ENCODE measurements around the gene CLCN1.

The CLCN1 gene

DNA sequence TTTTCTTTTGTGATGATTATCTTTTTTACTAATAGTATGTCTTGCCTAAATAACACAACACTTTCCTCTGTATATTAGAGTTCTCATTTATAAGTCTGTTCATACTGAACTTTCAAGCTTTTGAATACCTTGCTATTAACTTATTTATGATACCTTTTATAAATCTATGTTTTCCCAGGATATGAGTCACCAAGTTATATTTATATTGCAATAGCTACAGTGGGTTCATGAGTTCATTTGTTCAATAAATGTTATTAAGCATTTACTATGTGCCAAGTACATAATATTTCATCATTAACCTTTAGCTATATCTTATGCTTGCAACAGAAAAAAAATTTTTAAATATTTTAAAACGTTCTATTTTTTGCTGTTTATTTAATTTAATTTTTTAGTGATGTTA, 18.3 kb downstream of the CLCN1 start:
- TF ChIP-seq, protein P1, sequence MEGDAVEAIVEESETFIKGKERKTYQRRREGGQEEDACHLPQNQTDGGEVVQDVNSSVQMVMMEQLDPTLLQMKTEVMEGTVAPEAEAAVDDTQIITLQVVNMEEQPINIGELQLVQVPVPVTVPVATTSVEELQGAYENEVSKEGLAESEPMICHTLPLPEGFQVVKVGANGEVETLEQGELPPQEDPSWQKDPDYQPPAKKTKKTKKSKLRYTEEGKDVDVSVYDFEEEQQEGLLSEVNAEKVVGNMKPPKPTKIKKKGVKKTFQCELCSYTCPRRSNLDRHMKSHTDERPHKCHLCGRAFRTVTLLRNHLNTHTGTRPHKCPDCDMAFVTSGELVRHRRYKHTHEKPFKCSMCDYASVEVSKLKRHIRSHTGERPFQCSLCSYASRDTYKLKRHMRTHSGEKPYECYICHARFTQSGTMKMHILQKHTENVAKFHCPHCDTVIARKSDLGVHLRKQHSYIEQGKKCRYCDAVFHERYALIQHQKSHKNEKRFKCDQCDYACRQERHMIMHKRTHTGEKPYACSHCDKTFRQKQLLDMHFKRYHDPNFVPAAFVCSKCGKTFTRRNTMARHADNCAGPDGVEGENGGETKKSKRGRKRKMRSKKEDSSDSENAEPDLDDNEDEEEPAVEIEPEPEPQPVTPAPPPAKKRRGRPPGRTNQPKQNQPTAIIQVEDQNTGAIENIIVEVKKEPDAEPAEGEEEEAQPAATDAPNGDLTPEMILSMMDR (IDR thresholded peaks at IDR 0.05; ENCODE audit: low read depth, low read length), result no peak
- DNase-seq (ENCODE audit: extremely low read depth, low read depth), result no peak

DNA sequence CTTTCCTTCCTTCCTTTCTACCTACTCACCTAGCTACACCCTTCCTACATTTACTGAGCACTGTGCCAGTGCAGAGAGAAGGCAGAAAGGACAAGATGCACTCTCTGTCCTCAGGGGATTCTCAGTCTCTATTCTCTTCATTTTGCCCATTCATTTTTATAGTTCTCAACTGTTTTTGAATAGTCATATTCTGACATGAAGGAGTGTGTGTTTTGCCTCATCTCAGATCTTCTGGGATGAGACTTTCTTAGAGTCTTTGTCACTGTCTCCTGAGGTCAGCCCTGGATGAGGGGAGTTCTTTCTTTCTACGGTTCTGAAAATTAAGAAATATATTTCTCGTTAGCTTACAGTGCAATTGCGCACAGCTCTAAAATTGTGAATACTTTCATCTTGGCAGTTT, 21.3 kb downstream of the CLCN1 start:
- TF ChIP-seq, protein P1 (IDR thresholded peaks at IDR 0.05; ENCODE audit: low read depth, low read length), result no peak
- no peak for DNase-seq (ENCODE audit: extremely low read depth, low read depth)

DNA sequence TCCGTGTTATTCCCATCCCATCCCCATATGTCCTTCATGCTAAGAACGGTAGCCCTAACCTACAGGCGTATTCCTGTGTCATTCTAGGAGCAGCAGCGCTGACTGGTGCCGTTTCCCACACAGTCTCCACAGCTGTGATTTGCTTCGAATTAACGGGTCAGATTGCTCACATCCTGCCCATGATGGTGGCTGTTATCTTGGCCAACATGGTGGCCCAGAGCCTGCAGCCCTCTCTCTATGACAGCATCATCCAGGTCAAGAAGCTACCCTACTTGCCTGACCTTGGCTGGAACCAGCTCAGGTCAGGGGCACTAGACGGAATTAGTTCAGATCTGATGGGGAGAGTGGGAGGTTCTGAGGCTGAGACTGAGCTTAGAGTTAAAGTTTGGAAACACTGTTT, 25.9 kb downstream of the CLCN1 start:
- no peak for DNase-seq (ENCODE audit: extremely low read depth, low read depth)
- TF ChIP-seq, protein P1 (IDR thresholded peaks at IDR 0.05; ENCODE audit: low read depth, low read length), result no peak

DNA sequence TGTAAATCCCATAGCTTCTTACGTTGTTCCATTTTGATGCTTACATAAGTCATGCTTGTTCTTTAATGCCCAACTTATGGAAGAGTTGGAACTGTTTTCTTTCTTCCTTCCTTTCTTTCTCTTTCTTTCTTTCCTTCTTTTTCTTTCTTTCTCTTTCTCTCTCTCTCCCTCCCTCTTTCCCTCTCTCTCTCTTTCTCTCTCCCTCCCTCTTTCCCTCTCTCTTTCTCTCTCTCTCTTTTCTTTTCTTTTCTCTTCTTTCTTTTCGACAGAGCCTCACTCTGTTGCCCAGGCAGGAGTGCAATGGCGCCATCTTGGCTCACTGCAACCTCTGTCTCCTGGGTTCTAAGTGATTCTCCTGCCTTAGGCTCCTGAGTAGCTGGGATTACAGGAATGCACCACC, 27.7 kb downstream of the CLCN1 start:
- TF ChIP-seq, protein P1 (IDR thresholded peaks at IDR 0.05; ENCODE audit: low read depth, low read length), result no peak
- DNase-seq (ENCODE audit: extremely low read depth, low read depth), result no peak

DNA sequence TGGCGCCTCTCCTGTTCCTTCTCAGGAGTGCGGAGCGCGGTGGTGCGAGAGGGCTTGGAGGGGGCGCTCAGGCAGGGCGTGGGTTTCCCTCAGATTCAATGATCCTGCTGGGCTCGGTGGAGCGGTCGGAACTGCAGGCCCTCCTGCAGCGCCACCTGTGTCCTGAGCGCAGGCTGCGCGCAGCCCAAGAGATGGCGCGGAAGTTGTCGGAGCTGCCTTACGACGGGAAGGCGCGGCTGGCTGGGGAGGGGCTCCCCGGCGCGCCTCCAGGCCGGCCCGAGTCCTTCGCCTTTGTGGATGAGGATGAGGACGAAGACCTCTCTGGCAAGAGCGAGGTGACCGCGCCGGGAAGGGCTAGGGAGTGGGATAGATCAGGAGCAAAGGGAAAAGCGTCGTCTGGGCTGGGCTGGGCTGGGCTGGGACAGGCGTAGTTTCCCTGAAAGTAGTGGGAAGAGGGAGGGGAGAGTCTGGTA, 29.6 kb downstream of the CLCN1 start:
- DNase-seq (ENCODE audit: extremely low read depth, low read depth), result no peak

DNA sequence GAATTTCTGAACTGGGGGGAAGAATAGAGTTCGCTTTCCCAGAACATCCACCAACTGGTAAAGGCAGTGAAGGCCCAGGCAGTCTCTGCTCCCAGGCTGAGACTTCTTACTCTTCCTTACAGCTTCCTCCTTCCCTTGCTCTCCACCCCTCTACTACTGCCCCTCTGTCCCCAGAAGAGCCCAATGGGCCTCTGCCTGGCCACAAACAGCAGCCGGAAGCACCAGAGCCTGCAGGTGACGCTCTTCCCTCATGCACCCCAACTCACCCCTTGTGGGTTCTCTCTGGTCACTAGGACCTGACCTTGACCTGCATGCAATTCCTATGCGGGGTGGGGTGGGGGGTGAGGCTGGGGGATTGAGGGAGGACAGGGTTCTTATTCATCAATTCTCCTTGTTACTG, 30.1 kb downstream of the CLCN1 start:
- TF ChIP-seq, protein P1 (IDR thresholded peaks at IDR 0.05; ENCODE audit: low read depth, low read length), result no peak
- no peak for DNase-seq (ENCODE audit: extremely low read depth, low read depth)

More for the DNA sequence above, 29.6 kb downstream of the CLCN1 start:
- TF ChIP-seq, protein P1 (IDR thresholded peaks at IDR 0.05; ENCODE audit: low read depth, low read length), result peak; percentile 47

DNA sequence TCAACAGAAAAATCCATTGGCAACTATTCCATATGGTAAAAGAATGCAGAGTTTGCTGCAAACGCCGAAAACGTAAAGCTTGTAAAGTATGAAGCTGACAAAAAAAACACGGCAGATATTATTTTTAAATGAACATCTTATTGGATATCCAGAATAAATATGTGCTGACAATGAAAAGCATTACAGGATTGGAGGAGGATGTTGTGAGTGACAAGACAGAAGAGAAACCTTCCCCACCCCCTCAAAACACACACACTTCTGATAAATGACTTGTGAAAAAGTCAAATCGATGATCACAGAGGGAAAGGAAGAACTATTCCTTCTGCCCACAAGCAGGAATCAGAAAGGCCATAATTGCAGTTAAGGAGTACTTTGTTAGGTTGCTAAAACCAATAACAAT, 32.0 kb downstream of the CLCN1 start:
- no peak for DNase-seq (ENCODE audit: extremely low read depth, low read depth)
- TF ChIP-seq, protein P1 (IDR thresholded peaks at IDR 0.05; ENCODE audit: low read depth, low read length), result no peak
